IMR-90 (cell line): Measurements from ENCODE around the gene NEURL1B. TPM values are rescaled to one million over a fixed set of nuclear protein-coding genes. Genes with fewer than 3 reads are reported as not detected.

Experiments used
- ATAC-seq: fragments of 200-7000 bp; cut with Tn5 transposase; 2 replicates; pipeline ENCODE4 v1.9.1; 2020; ENCODE audit warnings: low read depth, mild to moderate bottlenecking, moderate library complexity
- BruUV-seq: library from RNA; stranded (reverse); fragments of 400-500 nt; replicated peaks from 2 replicates; lab custom pipeline; 2021; lab: Mats Ljungman, UMichigan
- CTCF ChIA-PET: fragments of 300-600 bp; formaldehyde crosslinking; extraction: SDS; loops from one replicate; lab custom pipeline; 2021; ENCODE audit warnings: antibody characterized with exemption; lab: Yijun Ruan, JAX
- POLR2A ChIA-PET: fragments of 300-600 bp; sonication (Branson Sonifier 250); formaldehyde crosslinking; loops from one replicate; lab custom pipeline; 2022; ENCODE audit warnings: antibody characterized with exemption; ENCODE audit not compliant: unreplicated experiment; lab: Charles Lee
- DNase-seq: peaks from one replicate; pipeline ENCODE4 v3.0.0; 2013
- H2AFZ ChIP-seq: replicated peaks from 2 replicates; pipeline ENCODE3; 2013; ENCODE audit warnings: low read length, mild to moderate bottlenecking; ENCODE audit not compliant: poor library complexity
- H2AK5ac ChIP-seq: 2 replicates; pipeline ENCODE4 v1.6.1; 2013; ENCODE audit warnings: low read depth, low read length, inconsistent platforms
- H2AK9ac ChIP-seq: replicated peaks from 2 replicates; pipeline ENCODE3; 2013; ENCODE audit warnings: mild to moderate bottlenecking, low read depth, low read length, moderate library complexity; ENCODE audit not compliant: poor library complexity
- H2BK120ac ChIP-seq: 2 replicates; pipeline ENCODE4 v1.6.1; 2013; ENCODE audit warnings: low read depth, low read length, inconsistent platforms
- H2BK15ac ChIP-seq: 3 replicates; pipeline ENCODE4 v1.6.1; 2013; ENCODE audit warnings: low read depth, low read length, inconsistent platforms
- H2BK20ac ChIP-seq: 2 replicates; pipeline ENCODE4 v1.6.1; 2013; ENCODE audit warnings: low read depth, mild to moderate bottlenecking, inconsistent platforms, low read length, moderate library complexity
- H2BK5ac ChIP-seq: 2 replicates; pipeline ENCODE4 v1.6.1; 2013; ENCODE audit warnings: mild to moderate bottlenecking, low read depth, low read length, inconsistent platforms; ENCODE audit not compliant: poor library complexity, severe bottlenecking
- H3K14ac ChIP-seq: replicated peaks from 2 replicates; pipeline ENCODE4 v1.6.1; 2013; ENCODE audit warnings: low read depth, low read length, inconsistent platforms
- H3K18ac ChIP-seq: 2 replicates; pipeline ENCODE4 v1.6.1; 2013; ENCODE audit warnings: low read depth, low read length, control low read depth
- H3K23ac ChIP-seq: 2 replicates; pipeline ENCODE4 v1.6.1; 2013; ENCODE audit warnings: low read depth, low read length, inconsistent platforms
- H3K27ac ChIP-seq: 2 replicates; pipeline ENCODE4 v1.5.1; 2013; ENCODE audit warnings: mild to moderate bottlenecking, control low read depth, low read length; ENCODE audit not compliant: insufficient read depth
- H3K27me3 ChIP-seq: 2 replicates; pipeline ENCODE4 v1.6.1; 2013; ENCODE audit warnings: low read length; ENCODE audit not compliant: control insufficient read depth, insufficient read depth
- H3K36me3 ChIP-seq: 2 replicates; pipeline ENCODE4 v1.6.1; 2013; ENCODE audit warnings: low read length, mixed read lengths; ENCODE audit not compliant: control insufficient read depth, insufficient read depth
- H3K4ac ChIP-seq: 2 replicates; pipeline ENCODE4 v1.6.1; 2013; ENCODE audit warnings: low read depth, low read length, inconsistent platforms
- H3K4me1 ChIP-seq: 2 replicates; pipeline ENCODE4 v1.6.1; 2013; ENCODE audit warnings: low read length, mixed read lengths; ENCODE audit not compliant: control insufficient read depth, insufficient read depth
- H3K4me2 ChIP-seq: 2 replicates; pipeline ENCODE4 v1.6.1; 2013; ENCODE audit warnings: low read depth, mild to moderate bottlenecking, control low read depth, low read length, moderate library complexity
- H3K4me3 ChIP-seq: 2 replicates; pipeline ENCODE4 v1.5.1; 2013; ENCODE audit warnings: low read depth, mild to moderate bottlenecking, control low read depth, low read length, moderate library complexity; ENCODE audit not compliant: insufficient read depth
- H3K56ac ChIP-seq: 2 replicates; pipeline ENCODE4 v1.6.1; 2013; ENCODE audit warnings: low read length, inconsistent platforms; ENCODE audit not compliant: insufficient read depth; ENCODE audit errors: extremely low read depth
- H3K79me1 ChIP-seq, 2 experiments: 2 replicates each; pipeline ENCODE4 v1.6.1; 2013; ENCODE audit warnings: low read length in 2 of 2, inconsistent platforms in 1 of 2, low read depth in 1 of 2
- H3K9ac ChIP-seq: 2 replicates; pipeline ENCODE4 v1.6.1; 2013; ENCODE audit warnings: low read depth, low read length, control low read depth
- H3K9me1 ChIP-seq: 2 replicates; pipeline ENCODE4 v1.6.1; 2013; ENCODE audit warnings: low read length, inconsistent platforms; ENCODE audit not compliant: insufficient read depth
- H3K9me3 ChIP-seq: 2 replicates; pipeline ENCODE4 v1.6.1; 2013; ENCODE audit warnings: low read length; ENCODE audit not compliant: control insufficient read depth, insufficient read depth
- H4K20me1 ChIP-seq: 2 replicates; pipeline ENCODE4 v1.6.1; 2013; ENCODE audit warnings: low read length, inconsistent platforms; ENCODE audit not compliant: insufficient read depth
- H4K5ac ChIP-seq: 2 replicates; pipeline ENCODE4 v1.6.1; 2013; ENCODE audit warnings: mild to moderate bottlenecking, low read depth, low read length, control low read depth
- H4K8ac ChIP-seq, 2 experiments: 2 replicates each; pipeline ENCODE4 v1.6.1; 2013; ENCODE audit warnings: low read depth in 2 of 2, low read length in 2 of 2, control low read depth in 1 of 2, inconsistent platforms in 1 of 2
- H4K91ac ChIP-seq: 2 replicates; pipeline ENCODE4 v1.6.1; 2013; ENCODE audit warnings: low read depth, low read length, inconsistent platforms; ENCODE audit not compliant: insufficient read depth
- BHLHE40 ChIP-seq: fragments of 150-350 bp; IDR thresholded peaks from 2 replicates; pipeline ENCODE4 v1.6.1; 2016; ENCODE audit warnings: mild to moderate bottlenecking, low read depth, low read length
- CHD1 ChIP-seq: IDR thresholded peaks from 2 replicates; pipeline ENCODE4 v1.6.1; 2012; ENCODE audit warnings: low read depth, low read length, improper control_type of control experiment
- FOS ChIP-seq: fragments of 150-350 bp; IDR thresholded peaks from 2 replicates; pipeline ENCODE4 v1.6.1; 2016; ENCODE audit warnings: low read depth, low read length
- MAFK ChIP-seq: IDR thresholded peaks from 2 replicates; pipeline ENCODE4 v1.6.1; 2012; ENCODE audit warnings: low read depth, low read length, improper control_type of control experiment
- MAZ ChIP-seq: IDR thresholded peaks from 2 replicates; pipeline ENCODE4 v1.6.1; 2012; ENCODE audit warnings: low read depth, mild to moderate bottlenecking, low read length, improper control_type of control experiment, moderate library complexity, borderline replicate concordance
- NFE2L2 ChIP-seq: fragments of 150-350 bp; IDR thresholded peaks from 2 replicates; pipeline ENCODE4 v1.6.1; 2016; ENCODE audit warnings: low read depth, mild to moderate bottlenecking, low read length
- POLR2A ChIP-seq: IDR thresholded peaks from 2 replicates; pipeline ENCODE4 v1.6.1; 2012; ENCODE audit warnings: mild to moderate bottlenecking, low read depth, low read length
- RAD21 ChIP-seq: IDR thresholded peaks from 2 replicates; pipeline ENCODE4 v1.6.1; 2012; ENCODE audit warnings: low read length, improper control_type of control experiment
- RCOR1 ChIP-seq: IDR thresholded peaks from 2 replicates; pipeline ENCODE4 v1.6.1; 2012; ENCODE audit warnings: mild to moderate bottlenecking, low read length, improper control_type of control experiment; ENCODE audit not compliant: insufficient replicate concordance
- RFX5 ChIP-seq: IDR thresholded peaks from 2 replicates; pipeline ENCODE4 v1.8.0; 2012; ENCODE audit warnings: low read depth, mild to moderate bottlenecking, low read length, moderate library complexity
- WGBS, 2 experiments: methylation state at CpG; one replicate each; pipeline versions ENCODE4 v1.1.5 to v1.1.7; 2013; ENCODE audit warnings: missing lambda C conversion rate in 2 of 2; ENCODE audit not compliant: insufficient read length in 1 of 2; ENCODE audit errors: extremely low coverage in 2 of 2; 5-methylcytosine and 5-hydroxymethylcytosine counted together
- dilution Hi-C: fragments of 300-500 bp; cut with HindIII; formaldehyde crosslinking; loops from one replicate; pipeline ENCODE4 v1.14.3; 2018; ENCODE audit warnings: low sequenced_read_pairs; ENCODE audit not compliant: unreplicated experiment
- in situ Hi-C: fragments of 300-500 bp; cut with MboI; formaldehyde crosslinking; loops from 3 replicates; pipeline ENCODE4 v1.14.3; 2019; ENCODE audit warnings: low sequenced_read_pairs, inconsistent platforms, mixed read lengths
- intact Hi-C: fragments of 100-400 bp; cut with micrococcal nuclease; formaldehyde crosslinking; loops from 2 replicates; pipeline ENCODE4 v1.10.0; 2022
- polyA plus RNA-seq, 3 experiments: library from polyadenylated mRNA; depleted of rRNA; stranded (reverse); fragments of >200 nt; gene quantifications; 2 replicates each; pipeline ENCODE4 v1.2.3, GENCODE V29; 2012; ENCODE audit warnings: low replicate concordance in 1 of 3
- total RNA-seq: library from RNA; depleted of rRNA; stranded (reverse); fragments of >200 nt; gene quantifications from 2 replicates; pipeline ENCODE4 v1.2.3, GENCODE V29; 2012
- TF ChIP-seq, protein P1 (sequence below): fragments of 150-350 bp; IDR thresholded peaks from 2 replicates; pipeline ENCODE4 v1.6.1; 2017; ENCODE audit warnings: mild to moderate bottlenecking, antibody characterized with exemption, low read length, low read depth
- TF ChIP-seq, protein P2 (sequence below): conservative IDR thresholded peaks from 2 replicates; pipeline ENCODE4 v1.5.1; 2012; ENCODE audit warnings: mild to moderate bottlenecking, low read depth, low read length, improper control_type of control experiment
- TF ChIP-seq, protein P3 (sequence below): fragments of 150-350 bp; IDR thresholded peaks from 2 replicates; pipeline ENCODE4 v1.6.1; 2016; ENCODE audit warnings: low read depth, mild to moderate bottlenecking, low read length, moderate library complexity, borderline replicate concordance

NEURL1B gene
- total and polyA plus RNA-seq, 2 of the 4 experiments (the other 2 are of a cell fraction): 1.8 to 2.8 TPM

DNA sequence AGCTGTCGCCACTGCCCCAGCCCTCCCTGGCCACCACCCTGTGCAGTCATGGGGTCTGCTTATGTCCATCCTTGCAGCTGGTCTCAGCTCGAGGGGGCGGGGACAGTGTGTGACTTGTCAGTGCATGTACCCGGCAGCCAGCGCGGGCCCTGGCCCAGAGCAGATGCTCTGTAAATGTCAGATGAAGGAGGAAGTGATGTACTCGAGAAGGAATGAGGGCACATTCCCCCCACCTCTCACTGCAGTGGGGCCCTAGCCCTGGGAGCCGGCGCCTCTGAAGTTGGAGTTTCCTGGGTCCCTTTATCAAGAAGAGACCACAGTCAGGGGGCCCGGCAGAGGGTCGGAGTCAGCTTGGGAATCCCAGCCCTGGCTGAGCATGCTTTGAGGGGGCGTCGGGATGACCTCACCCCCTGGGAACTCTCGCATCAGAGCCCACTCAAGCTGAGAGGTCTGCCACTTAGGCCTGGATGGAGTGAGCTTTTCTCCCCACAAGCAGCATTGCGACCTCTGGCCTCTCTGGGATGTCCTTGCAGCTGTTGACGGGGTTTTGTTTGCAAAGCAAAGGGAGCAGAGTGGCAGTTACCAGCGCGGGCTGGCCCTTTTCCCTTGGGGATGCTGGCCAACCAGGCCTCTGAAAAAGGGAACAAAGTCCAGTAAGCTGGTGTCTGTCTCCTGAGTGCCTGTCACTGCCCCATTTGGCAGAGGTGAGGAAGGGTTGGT, 19.0 kb downstream of the NEURL1B start:
- POLR2A ChIA-PET: interaction anchor here (0.6 kb wide), 1 partner anchor 32 kb away, joined by 3 read pairs; no protein-coding TSS in a partner anchor
- H3K4me1 ChIP-seq: peaks cover 40% of the 10 kb centered on the region
- H2BK15ac ChIP-seq: peak overlapping the region; percentile 88; the same call in 2 of the 3 replicates
- H4K5ac ChIP-seq: peak overlapping the region; percentile 82
- 0% methylated on average over 8 of the region's 18 CpGs; no CpG with 5 or more reads in 1 of the 2 experiments for WGBS, 2 experiments
- H3K23ac ChIP-seq: peak overlapping the region; percentile 94
- H3K4me2 ChIP-seq: peak overlapping the region; percentile 9; the same call in 1 of the 2 replicates
- H3K79me1 ChIP-seq: peaks cover 25 to 57% of the 10 kb centered on the region in 2 experiments; a peak in 3 of 4 replicates
- peak overlapping the region; percentile 85 for H2AK9ac ChIP-seq
- H4K91ac ChIP-seq: peak overlapping the region; percentile 87
- H3K9me1 ChIP-seq: peaks cover 24% of the 10 kb centered on the region
- peak overlapping the region; percentile 93 for H2BK20ac ChIP-seq
- H2BK120ac ChIP-seq: peak overlapping the region; percentile 94
- peak overlapping the region; percentile 97 for H3K4ac ChIP-seq
- dilution Hi-C loops: no loop called here
- H3K14ac ChIP-seq: peak overlapping the region; percentile 82
- ATAC-seq (peak; percentile 89), DNase-seq (peak; percentile 94)
- peak overlapping the region; percentile 52 for H3K9ac ChIP-seq
- peak overlapping the region; percentile 45 to 94 for H4K8ac ChIP-seq
- no peaks in the 10 kb centered on the region for H4K20me1 ChIP-seq
- intact Hi-C loops: loop anchor here (5.0 kb wide), 1 partner anchor 37 kb away; no protein-coding TSS in a partner anchor
- no peak overlapping the region for H3K4me3 ChIP-seq
- peak overlapping the region; percentile 80 for H3K18ac ChIP-seq
- H3K27me3 ChIP-seq: no peaks in the 10 kb centered on the region
- peak overlapping the region; percentile 83 for H3K56ac ChIP-seq
- peak overlapping the region; percentile 91 for H3K27ac ChIP-seq
- no TSS peak for BruUV-seq
- H3K36me3 ChIP-seq: no peaks in the 10 kb centered on the region; the same call in 1 of the 2 replicates
- CTCF ChIA-PET: interaction anchor here (1.2 to 1.4 kb wide), 3 partner anchors 12 to 55 kb away, joined by 3 to 4 read pairs (median 4); no protein-coding TSS in a partner anchor
- peak overlapping the region; percentile 92 for H2AK5ac ChIP-seq
- in situ Hi-C loops: no loop called here
- H3K9me3 ChIP-seq: peaks cover 6% of the 10 kb centered on the region
- H2AFZ ChIP-seq: peak overlapping the region; percentile 91
- peak overlapping the region; percentile 89 for H2BK5ac ChIP-seq
- no peak for TF ChIP-seq MAZ
- TF ChIP-seq, protein P1, sequence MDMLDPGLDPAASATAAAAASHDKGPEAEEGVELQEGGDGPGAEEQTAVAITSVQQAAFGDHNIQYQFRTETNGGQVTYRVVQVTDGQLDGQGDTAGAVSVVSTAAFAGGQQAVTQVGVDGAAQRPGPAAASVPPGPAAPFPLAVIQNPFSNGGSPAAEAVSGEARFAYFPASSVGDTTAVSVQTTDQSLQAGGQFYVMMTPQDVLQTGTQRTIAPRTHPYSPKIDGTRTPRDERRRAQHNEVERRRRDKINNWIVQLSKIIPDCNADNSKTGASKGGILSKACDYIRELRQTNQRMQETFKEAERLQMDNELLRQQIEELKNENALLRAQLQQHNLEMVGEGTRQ: no peak
- peak; percentile 44; the same call in 1 of the 2 replicates for TF ChIP-seq POLR2A
- TF ChIP-seq NFE2L2: no peak
- TF ChIP-seq RCOR1: peak; percentile 6
- TF ChIP-seq, protein P2, sequence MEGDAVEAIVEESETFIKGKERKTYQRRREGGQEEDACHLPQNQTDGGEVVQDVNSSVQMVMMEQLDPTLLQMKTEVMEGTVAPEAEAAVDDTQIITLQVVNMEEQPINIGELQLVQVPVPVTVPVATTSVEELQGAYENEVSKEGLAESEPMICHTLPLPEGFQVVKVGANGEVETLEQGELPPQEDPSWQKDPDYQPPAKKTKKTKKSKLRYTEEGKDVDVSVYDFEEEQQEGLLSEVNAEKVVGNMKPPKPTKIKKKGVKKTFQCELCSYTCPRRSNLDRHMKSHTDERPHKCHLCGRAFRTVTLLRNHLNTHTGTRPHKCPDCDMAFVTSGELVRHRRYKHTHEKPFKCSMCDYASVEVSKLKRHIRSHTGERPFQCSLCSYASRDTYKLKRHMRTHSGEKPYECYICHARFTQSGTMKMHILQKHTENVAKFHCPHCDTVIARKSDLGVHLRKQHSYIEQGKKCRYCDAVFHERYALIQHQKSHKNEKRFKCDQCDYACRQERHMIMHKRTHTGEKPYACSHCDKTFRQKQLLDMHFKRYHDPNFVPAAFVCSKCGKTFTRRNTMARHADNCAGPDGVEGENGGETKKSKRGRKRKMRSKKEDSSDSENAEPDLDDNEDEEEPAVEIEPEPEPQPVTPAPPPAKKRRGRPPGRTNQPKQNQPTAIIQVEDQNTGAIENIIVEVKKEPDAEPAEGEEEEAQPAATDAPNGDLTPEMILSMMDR: 0 out of 2 replicates have a peak, but pooled peaks have one; percentile 11
- TF ChIP-seq, protein P3, sequence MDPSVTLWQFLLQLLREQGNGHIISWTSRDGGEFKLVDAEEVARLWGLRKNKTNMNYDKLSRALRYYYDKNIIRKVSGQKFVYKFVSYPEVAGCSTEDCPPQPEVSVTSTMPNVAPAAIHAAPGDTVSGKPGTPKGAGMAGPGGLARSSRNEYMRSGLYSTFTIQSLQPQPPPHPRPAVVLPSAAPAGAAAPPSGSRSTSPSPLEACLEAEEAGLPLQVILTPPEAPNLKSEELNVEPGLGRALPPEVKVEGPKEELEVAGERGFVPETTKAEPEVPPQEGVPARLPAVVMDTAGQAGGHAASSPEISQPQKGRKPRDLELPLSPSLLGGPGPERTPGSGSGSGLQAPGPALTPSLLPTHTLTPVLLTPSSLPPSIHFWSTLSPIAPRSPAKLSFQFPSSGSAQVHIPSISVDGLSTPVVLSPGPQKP: no peak
- 0 out of 2 replicates have a peak, but pooled peaks have one; percentile 12 for TF ChIP-seq FOS
- TF ChIP-seq CHD1: no peak
- TF ChIP-seq MAFK: no peak
- TF ChIP-seq BHLHE40: peak; percentile 50
- TF ChIP-seq RFX5: no peak
- TF ChIP-seq RAD21: no peak
